ENCODE results near the gene CTTNBP2. TPM values are rescaled to one million over a fixed set of nuclear protein-coding genes. Genes with fewer than 3 reads are reported as not detected.
A peak's percentile ranks its signal among the peaks of the same experiment; 100 is the strongest.

The CTTNBP2 gene
- total RNA-seq, 1 experiment from 2014 or later, result 17.6 TPM

GRCh38 chr7:117869374-117869773, 3.9 kb downstream of the CTTNBP2 start:
- H3K4me1 Mint-ChIP-seq, result peaks cover 49 to 67% of the 10 kb centered on the region in 2 experiments

More at GRCh38 chr7:117869374-117869773, 3.9 kb downstream of the CTTNBP2 start:
- H3K9me3 ChIP-seq (ENCODE audit: control insufficient read depth, low read depth, low read length), result no peaks in the 10 kb centered on the region
- no peak overlapping the region for H3K56ac ChIP-seq (ENCODE audit: insufficient read length, low read depth, low read length)
- H3K14ac ChIP-seq (ENCODE audit: insufficient read depth, low read length), result no peak overlapping the region
- H3K23ac ChIP-seq (ENCODE audit: insufficient read length, low read depth, low read length), result no peak overlapping the region
- no peak overlapping the region for H3K4me2 ChIP-seq (ENCODE audit: insufficient read depth, insufficient read length, low read length)
- peaks cover 7% of the 10 kb centered on the region for H3K23me2 ChIP-seq (ENCODE audit: insufficient read length, low read depth, low read length, poor library complexity, severe bottlenecking)
- no peak for DNase-seq
- H3K4me3 Mint-ChIP-seq, result peak overlapping the region in 1 of 2 experiments; percentile 10; a peak in 1 of 5 replicates
- H4K8ac ChIP-seq (replicated peaks; ENCODE audit: insufficient read length, low read depth, low read length), result no peak overlapping the region
- H3K36me3 Mint-ChIP-seq (ENCODE audit: insufficient read depth in 1 of 3, low read depth in 3 of 3), result no peaks in the 10 kb centered on the region; a peak in 2 of 7 replicates
- H3K27ac ChIP-seq (ENCODE audit: insufficient read length, low read depth, low read length), result no peak overlapping the region
- peaks cover 2% of the 10 kb centered on the region for H3K4me1 ChIP-seq (ENCODE audit: insufficient read depth, low read length)
- H3K9me3 Mint-ChIP-seq, result no peaks in the 10 kb centered on the region; a peak in 1 of 5 replicates
- H3K79me1 ChIP-seq (ENCODE audit: insufficient read depth, low read depth, low read length, poor library complexity, severe bottlenecking), result no peaks in the 10 kb centered on the region
- H2AFZ ChIP-seq (ENCODE audit: low read length), result no peak overlapping the region
- H3K27ac Mint-ChIP-seq, result peak overlapping the region in 2 of 3 experiments; percentile 14 to 71; a peak in 2 of 7 replicates
- no peak overlapping the region for H3K18ac ChIP-seq (ENCODE audit: insufficient read length, low read depth, low read length)
- no peak overlapping the region for H4K5ac ChIP-seq (ENCODE audit: insufficient read length, low read depth, low read length)
- no peak overlapping the region for H3T11ph ChIP-seq (ENCODE audit: low read length)
- no peak overlapping the region for H2AK5ac ChIP-seq (ENCODE audit: insufficient read length, low read length)
- no peak overlapping the region for H2BK12ac ChIP-seq (ENCODE audit: insufficient read length, low read depth, low read length)
- H4K20me1 ChIP-seq (ENCODE audit: control insufficient read depth, insufficient read depth, insufficient read length), result no peaks in the 10 kb centered on the region
- no peak overlapping the region for H2BK20ac ChIP-seq (ENCODE audit: low read depth, low read length, poor library complexity, severe bottlenecking)
- H3K79me2 ChIP-seq (ENCODE audit: insufficient read depth, low read length), result peaks cover 30% of the 10 kb centered on the region; the same call in 1 of the 2 replicates
- no peak overlapping the region for H2BK5ac ChIP-seq (ENCODE audit: insufficient read length, low read length)
- H3K9ac ChIP-seq (ENCODE audit: extremely low read depth, insufficient read length, low read length), result no peak overlapping the region
- TF ChIP-seq CTCF (conservative IDR thresholded peaks at IDR 0.05), result no peak
- no CpG with 5 or more reads among the region's 2 CpGs for WGBS (ENCODE audit: extremely low coverage, insufficient read length, low lambda C conversion rate)
- H3K27me3 ChIP-seq (ENCODE audit: insufficient read depth, low read length), result no peaks in the 10 kb centered on the region
- peaks cover 6% of the 10 kb centered on the region for H3K27me3 Mint-ChIP-seq (ENCODE audit: low read depth)
- H2BK15ac ChIP-seq (ENCODE audit: low read depth, low read length), result no peak overlapping the region
- no peak overlapping the region for H4K91ac ChIP-seq (ENCODE audit: insufficient read length, low read depth, low read length)
- H3K4ac ChIP-seq (ENCODE audit: low read depth, low read length), result no peak overlapping the region
- no peak overlapping the region for H2BK120ac ChIP-seq (ENCODE audit: low read depth, low read length, poor library complexity, severe bottlenecking)
